NCI-H2081 treated with DMSO at 0.1 percent for 48 hours (cell line): Measurements from ENCODE around the gene GP9.
A peak's percentile ranks its signal among the peaks of the same experiment; 100 is the strongest.
"Not testable (repeated sequence)": the region's sequence is repeated elsewhere in the genome, so short reads cannot be mapped to it uniquely, and the experiment has no call there.

Source experiments
- DNase-seq: peaks from one replicate; lab custom pipeline; 2025; lab: John Stamatoyannopoulos, UW

GP9 gene

DNA sequence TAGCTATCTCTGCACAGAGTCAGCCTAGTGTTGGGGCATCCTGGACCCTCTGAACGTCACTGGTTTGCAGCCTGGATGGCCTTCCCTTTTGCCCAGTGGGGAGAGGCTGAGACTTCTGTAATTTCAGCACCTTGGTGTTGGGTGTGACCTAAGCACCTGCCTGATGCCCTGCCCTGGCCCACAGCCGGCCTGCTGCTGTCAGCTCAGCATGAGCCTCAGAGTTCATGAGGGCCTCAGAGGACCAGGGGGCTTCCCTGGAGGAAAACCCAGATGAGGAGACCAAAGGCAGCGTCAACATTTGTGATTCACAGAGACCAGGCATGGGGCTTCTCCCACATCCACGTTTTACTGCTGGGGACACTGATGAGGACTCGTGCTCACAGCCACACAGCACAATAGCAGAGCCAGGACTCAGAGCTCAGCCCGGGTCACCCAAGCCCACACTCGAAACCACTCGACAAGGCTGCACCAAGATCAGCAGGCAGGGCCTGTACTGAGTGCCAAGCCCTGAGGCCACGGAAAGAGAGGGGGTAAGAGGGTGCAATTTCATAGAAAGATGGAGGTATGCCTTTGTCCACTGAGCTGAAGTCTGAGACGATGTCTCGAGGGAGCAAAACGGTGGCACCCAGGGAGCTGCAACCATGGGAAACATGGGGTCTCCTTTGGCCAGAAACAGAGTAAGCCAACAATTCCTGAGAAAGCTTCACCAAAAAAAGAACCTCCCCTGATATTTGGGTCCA, 9.9 kb upstream of the GP9 start:
- no peak for DNase-seq

DNA sequence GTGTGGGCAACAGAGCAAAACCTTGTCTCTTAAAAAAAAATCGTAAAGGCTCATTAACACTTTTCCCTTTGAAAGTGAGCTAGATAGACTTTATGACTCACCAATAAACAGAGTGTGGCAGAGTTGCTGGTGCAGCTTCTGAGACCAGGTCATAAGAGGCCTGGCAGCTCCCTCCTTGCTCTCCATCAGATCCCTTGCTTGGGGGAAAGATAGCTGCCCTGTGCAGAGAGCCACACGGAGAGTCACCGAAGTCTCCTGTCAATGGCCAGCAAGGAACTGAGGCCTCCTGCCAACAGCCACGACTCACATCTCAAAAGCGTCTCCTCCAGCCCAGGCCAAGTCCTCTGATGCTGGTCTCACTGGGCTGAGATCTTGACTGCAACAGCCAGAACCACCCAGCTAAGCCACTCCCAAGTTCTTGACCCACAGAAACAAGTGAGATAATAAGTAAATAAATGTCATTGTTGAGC, 8.7 kb upstream of the GP9 start:
- no peak for DNase-seq

DNA sequence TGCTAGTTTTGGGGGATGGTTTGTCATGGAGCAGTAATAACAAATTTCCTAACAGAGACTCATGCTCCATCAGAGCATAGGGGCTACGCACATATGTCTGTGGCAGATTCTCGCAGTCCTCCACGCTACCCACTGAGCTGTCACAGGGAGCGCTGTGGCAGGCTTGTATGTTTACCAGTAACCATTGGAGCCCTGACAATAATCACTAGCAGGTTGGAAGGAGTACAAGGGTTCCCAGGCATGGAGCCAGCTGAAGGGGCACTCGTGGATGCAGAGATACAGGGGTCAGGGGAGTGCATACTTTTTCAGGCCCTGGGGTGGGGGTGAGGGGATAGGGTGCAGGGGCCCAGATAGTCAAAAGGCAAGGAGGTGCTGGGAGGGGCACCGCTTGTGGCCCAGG, 7.9 kb upstream of the GP9 start:
- DNase-seq = peak; percentile 30

GRCh38 chr3:129054605-129055104, 5.9 kb upstream of the GP9 start:
- DNase-seq = no peak

- no peak for DNase-seq
Observed at GRCh38 chr3:129056451-129057173, 4.0 kb upstream of the GP9 start.

GRCh38 chr3:129057249-129057648, 3.3 kb upstream of the GP9 start:
- no peak for DNase-seq

- no peak for DNase-seq
Observed at GRCh38 chr3:129058441-129059200, 2.0 kb upstream of the GP9 start.

GRCh38 chr3:129059311-129059958, 1.1 kb upstream of the GP9 start:
- DNase-seq = no peak

DNA sequence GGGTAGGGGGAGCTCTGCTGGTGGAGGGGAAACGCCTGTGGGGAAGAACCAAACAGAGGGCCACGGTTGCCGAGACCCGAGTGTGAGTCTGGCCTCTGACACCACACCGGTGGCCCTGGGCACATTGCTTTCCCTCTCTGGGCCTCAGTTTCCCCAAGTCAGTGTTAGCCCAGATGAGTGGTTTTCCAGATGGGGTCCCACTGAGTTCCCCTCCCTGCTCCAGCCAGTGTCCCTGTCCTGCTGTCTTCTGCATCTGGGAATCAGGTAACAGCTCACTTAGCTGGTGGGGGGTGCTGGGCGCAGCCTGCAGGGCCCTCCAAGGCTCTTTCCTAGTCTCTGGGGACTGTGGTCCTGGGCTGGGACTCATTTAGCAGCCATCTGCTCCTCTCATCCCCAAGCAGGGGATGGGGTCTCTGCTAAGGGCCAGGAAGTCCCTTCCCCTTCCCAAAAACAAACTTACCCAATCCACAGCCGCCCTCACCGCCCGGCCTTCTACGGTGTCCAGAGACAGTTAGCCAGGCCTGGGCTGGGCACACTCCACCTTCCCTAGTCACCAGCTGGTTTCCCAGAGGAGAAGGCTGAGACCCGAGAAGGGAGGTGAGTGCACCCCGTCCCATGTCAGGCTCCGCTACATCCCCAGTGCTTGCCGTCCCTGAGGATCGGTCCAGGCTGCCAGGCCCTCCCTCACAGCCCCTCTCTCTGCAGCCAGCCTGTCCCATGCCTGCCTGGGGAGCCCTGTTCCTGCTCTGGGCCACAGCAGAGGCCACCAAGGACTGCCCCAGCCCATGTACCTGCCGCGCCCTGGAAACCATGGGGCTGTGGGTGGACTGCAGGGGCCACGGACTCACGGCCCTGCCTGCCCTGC, 676 bp downstream of the GP9 start:
- no peak for DNase-seq

DNA sequence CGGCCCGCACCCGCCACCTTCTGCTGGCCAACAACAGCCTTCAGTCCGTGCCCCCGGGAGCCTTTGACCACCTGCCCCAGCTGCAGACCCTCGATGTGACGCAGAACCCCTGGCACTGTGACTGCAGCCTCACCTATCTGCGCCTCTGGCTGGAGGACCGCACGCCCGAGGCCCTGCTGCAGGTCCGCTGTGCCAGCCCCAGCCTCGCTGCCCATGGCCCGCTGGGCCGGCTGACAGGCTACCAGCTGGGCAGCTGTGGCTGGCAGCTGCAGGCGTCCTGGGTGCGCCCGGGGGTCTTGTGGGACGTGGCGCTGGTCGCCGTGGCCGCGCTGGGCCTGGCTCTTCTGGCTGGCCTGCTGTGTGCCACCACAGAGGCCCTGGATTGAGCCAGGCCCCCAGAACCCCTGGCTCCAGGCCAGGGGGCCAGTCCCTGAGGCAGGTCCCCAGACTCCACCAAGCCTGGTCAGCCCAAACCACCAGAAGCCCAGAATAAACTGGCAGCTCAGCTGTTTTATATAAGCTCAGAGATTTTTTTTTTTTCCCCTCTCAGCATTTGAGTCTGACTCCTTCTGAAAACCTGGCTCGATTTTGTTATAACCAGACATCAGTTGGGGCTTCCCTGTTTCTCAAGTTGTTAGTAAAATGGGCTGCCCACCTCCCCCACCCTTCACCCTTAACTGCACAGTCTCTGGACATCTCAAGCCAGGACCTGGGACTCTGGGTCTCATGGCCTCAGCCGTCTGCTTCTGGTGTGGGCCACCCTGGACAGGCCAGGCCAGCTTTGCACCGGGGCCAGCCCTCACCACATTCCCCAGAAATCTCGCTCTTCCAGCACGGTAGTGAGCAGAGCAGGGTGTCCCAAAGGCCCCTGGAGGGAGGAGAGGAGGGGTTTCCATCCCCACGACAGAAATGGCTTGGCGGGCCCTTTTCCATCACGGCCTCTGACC, 1.6 kb downstream of the GP9 start:
- DNase-seq = no peak

- DNase-seq = no peak
Observed at GRCh38 chr3:129063091-129063640, 2.6 kb downstream of the GP9 start.

GRCh38 chr3:129063841-129064482, 3.4 kb downstream of the GP9 start:
- DNase-seq = no peak

- DNase-seq = no peak
Observed at GRCh38 chr3:129065016-129065719, 4.6 kb downstream of the GP9 start.

DNA sequence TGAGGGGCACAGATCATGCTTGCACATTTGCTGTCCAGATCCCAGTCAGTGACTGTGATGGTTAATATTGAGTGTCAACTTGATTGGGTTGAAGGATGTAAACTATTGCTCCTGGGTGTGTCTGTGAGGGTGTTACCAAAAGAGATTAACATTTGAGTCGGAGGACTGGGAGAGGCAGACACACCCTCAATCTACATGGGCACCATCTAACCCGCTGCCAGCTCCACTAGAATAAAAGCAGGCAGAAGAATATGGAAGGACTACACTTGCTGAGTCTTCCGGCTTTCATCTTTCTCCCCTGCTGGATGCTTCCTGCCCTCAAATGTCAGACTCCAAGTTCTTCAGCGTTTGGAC, 5.1 kb downstream of the GP9 start:
- no peak for DNase-seq

GRCh38 chr3:129067719-129068118, 7.1 kb downstream of the GP9 start:
- not testable (repeated sequence) for DNase-seq

DNA sequence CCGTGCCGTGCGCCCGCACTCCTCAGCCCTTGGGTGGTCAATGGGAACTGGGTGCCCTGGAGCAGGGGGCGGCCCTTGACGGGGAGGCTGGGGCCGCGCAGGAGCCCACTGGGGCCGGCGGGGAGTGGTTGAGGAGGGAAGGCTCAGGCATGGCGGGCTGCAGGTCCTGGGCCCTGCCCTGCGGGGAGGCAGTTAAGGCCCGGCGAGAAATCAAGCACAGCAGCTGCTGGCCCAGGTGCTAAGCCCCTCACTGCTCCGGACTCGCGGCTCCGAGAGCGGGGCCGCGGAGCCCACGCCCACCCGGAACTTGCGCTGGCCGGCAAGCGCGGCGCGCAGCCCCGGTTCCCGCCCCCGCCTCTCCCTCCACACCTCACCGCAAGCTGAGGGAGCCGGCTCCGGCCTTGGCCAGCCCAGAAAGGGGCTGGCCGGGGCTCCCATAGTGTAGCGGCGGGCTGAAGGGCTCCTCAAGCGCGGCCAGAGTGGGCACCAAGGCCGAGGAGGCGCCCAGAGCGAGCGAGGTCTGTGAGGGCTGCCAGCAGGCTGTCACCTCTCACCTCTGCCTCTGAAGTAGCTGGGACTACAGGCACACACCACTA, 7.8 kb downstream of the GP9 start:
- DNase-seq = no peak

GRCh38 chr3:129069313-129070085, 8.9 kb downstream of the GP9 start:
- not testable (repeated sequence) for DNase-seq
